HG02678 (cell line): ENCODE measurements around the gene ADGRD1.

Experiments used
- ATAC-seq: cut with Tn5 transposase; IDR thresholded peaks from one replicate; pipeline ENCODE4 v1.9.1; 2021; ENCODE audit warnings: mild to moderate bottlenecking, moderate library complexity; ENCODE audit not compliant: unreplicated experiment

Gene ADGRD1

DNA sequence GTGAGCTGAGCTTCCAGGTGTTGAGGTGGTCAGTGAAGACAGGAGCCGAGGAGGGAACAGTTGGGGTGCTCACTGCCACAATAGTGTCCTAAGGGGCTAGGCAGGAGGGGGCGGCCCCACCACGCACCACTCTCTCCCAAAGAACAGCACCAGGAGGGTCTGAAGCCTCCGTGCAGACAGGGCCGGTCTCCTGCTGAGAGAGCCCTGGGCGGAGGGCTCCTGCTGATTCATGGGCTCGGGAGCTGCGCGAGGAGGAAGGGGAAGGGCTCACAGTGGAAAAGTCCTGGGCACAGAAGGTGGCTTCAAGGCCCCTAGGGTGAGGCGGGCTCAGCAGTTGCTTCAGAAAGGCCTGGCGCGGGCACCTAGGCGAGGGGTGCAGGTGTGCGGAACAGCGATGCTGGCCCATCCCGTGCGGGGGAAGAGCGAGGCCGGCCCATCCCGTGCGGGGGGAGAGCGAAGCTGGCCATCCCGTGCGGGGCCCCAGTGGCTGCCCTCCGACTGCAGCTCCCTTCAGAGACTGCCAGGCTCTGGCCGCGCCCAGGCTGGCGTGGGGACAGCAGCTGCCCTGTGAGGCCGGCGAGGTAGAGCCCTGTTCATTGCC lies 176.7 kb downstream of the ADGRD1 start:
- no peak for ATAC-seq

DNA sequence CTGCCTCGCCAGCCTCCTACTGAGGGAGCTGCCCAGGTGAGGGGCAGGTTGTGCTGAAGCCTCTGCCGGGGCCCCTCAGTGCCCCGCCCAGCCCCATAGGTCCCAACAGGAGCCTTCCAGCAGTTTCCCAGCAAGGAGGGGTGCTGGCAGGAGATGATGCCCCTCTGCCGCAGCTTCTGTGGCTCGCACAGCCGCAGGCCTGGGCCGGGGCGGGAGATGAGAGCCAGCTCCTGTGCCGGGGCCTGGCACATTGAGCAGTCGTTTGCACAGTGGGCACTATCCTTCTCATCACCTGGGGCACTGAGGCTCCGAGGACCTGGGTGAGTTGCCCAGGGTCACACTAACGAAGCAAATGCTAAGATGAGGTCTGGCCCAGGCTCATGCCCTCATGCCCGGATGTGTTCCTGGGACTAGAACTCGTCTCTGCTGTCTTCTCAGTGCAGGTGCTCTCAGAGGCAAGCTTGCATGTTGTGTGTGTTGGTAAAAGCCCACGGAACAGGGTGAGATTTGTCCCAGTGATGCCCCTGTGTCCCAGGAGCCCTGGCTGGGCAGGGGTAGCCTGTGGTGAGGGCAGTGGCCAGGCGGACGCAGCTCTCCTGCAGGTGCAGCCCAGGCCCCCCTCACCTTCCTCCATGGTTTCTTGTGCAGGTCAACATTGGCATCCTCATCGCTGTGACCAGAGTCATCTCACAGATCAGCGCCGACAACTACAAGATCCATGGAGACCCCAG lies 177.5 kb downstream of the ADGRD1 start:
- no peak for ATAC-seq

- ATAC-seq = no peak
Measured at GRCh38 chr12:131131808-131132117, 178.1 kb downstream of the ADGRD1 start.

- ATAC-seq = peak; percentile 76
Measured at GRCh38 chr12:131132118-131132892, 178.6 kb downstream of the ADGRD1 start.

DNA sequence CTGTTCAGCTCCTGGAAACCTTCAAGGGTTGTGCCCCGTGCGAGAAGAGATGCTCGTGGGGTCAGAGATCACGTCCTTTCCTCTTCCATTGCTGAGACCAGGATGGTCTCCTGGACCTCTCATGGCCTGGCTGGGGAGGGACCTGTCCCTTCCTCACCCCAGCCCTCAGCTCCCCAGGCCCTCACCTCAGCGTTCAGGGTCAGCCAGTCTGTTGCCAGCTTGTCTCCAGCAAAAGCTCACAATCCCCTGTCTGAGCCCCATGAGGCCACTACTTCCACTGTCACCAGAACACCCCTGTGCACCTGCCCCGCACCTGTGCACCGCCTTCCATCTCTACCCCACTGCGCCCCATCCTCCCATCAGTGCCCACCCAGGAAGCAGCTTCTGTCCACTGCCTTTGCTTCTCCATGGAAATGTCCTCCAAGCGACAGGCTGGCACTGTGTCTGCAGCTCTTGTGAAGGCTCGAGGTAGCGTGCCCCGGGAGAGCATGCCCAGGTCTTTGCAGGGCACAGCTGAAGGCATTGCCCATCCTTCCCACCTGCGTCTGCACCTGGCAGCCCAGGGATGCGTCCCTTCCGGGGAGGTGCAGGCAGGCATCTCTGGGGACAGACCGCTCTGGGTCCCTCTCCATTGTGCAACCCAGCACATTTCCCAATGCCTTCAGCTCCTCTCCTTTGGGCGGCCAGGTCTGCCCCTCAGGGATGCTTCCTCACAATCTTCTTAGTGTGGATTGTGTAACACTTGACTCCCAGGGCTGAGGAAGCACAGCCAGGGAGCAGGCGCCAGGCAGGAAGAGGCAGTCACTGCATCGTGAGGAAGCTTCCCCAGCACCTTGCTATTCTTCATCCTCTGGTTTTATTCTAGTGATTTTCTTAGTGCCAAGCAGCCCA lies 179.6 kb downstream of the ADGRD1 start:
- no peak for ATAC-seq

- no peak for ATAC-seq
Measured at GRCh38 chr12:131133994-131134393, 180.3 kb downstream of the ADGRD1 start.

DNA sequence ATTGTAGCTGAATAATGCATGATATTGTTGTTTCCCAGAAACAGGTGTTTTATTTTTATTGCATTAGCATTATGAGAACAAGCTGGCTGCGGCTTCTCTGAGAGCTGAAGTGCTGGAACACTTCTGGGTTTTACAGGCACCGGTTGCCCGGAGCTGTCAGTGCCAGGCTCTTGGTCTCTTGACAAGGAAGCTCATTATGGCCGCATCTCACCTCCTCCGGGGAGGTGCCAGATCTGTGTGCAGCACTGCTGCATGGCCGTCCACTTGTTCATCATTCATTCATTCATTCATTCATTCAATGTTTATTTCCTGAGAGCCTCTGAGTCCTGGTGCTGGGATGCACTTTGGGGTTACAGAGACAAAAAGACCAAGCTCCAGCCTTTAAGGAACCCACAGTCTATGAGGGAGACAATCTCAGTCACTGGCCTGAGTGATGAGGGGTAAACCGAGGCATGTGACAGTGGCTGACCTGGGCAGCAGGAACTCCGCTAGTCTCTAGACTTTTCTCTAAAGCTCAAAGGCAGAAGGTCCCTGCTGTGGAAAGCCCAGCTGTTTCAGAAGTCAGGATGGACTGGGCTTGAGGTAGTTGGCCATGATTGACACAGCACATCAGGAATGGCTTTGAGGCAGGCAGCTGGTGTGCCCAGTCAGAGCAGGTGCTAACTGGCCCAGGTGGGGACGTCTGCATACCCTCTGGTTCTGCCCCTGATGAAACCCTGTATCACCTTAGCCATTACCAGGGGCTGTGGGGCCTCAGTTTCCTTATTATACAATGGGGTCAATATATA lies 181.0 kb downstream of the ADGRD1 start:
- no peak for ATAC-seq

DNA sequence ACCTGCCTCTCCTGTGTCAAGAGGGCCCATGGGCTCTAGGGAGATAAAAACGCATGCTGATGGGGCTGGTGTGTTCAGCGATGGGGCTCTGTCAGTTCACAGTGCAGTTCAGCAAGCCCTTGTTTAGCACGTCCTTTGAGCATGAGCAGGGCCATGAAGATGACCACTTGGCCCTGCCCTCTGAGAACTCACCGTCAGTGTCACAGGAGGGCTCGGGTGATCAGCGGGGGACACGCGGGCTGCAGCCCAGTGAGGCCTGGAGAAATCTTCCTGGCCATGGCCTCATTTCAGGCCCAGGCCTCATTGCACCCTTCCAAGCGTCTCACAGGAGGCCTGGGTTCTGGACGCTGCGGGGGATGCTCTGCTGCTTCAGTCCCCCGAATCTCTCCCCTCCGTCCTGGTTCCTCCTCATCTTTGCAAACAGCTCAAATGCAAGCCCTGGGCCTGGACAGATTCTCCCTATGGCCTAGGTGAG lies 181.6 kb downstream of the ADGRD1 start:
- no peak for ATAC-seq

DNA sequence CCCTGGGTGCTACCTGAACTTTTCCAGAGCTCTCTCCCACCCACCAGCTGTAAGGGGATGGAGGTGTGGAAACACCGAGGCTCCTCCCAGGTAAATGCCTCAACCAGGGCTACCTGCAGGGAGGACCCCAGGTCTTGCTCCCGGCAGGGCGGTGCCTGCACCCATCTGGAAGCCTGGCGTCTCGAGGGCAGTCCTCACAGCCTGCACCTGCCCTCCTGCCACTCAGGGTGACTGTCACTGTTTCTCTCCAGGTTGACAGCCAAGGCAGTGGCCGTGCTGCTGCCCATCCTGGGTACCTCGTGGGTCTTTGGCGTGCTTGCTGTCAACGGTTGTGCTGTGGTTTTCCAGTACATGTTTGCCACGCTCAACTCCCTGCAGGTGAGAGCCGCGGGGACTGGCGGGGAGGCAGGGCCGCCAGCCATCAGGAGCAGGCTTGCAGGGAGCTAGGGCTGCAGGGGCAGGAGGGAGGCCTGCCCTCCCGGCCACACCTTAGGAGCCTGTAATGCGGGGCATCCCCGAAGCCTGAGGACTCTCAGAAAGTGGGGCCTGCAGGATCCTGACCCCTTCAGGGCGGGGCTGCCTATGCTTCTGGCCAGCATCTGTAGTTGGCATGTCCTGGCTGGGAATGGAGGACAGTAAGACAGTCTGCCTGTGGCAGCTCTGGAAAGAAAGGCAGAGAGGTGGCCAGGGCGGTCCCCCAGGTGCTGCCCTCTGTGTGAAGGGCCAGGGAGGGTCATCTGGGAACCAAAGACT lies 182.3 kb downstream of the ADGRD1 start:
- no peak for ATAC-seq

DNA sequence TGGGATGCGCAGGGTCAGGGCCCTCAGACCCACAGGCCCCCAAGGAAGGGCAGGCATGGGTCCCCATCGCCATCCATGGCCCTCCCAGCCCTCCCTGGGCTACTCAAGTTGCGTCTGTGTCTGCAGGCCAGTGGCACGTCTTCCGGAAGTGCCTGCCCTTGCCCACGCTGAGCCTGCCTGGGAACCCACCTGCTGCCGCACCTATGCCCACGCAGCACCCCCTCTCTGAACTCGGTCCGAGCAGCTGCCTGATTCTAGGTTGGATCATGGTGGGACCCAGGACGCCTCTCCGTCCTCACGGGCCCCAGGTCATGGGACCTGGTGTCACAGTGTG lies 182.8 kb downstream of the ADGRD1 start:
- no peak for ATAC-seq

GRCh38 chr12:131137009-131137835 lies 183.5 kb downstream of the ADGRD1 start:
- no peak for ATAC-seq

DNA sequence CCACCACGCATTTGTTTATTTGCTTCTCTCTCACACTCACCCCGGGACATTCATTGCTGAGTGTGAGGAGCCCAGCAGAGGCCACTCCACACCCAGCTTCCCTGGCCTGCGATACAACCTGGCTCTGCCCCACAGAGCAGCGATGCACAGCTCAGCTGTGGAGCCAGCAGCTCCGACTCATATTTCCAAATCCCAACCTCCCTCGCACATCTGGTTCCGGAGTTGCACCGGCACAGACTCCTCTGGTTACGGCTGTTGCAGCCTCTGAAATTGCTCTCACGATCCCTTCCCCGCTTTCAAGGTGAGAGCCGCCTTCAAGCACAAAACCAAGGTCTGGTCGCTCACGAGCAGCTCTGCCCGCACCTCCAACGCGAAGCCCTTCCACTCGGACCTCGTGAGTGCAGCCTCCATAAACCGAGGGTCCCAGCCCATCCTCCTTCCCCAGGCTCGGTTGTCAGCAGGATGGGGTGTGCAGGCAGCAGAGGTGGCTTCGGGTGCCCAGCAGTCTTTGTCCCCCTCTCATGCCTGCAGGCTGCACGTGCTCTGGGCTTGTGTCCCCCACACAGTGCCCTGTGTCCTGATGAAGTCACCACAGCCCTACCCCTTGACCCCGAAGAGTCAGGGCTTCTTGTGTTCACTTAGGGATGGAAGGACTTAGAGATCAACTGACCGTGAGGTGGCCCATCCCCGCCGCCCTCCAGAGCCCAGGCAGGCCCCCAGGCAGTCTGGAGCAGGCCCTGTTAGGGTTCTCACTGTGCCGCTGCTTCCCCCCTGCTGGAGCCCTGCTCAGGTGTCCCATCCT lies 184.3 kb downstream of the ADGRD1 start:
- ATAC-seq = no peak

GRCh38 chr12:131138638-131139362 lies 185.1 kb downstream of the ADGRD1 start:
- ATAC-seq = no peak

- ATAC-seq = no peak
Measured at GRCh38 chr12:131139363-131140068, 185.8 kb downstream of the ADGRD1 start.

DNA sequence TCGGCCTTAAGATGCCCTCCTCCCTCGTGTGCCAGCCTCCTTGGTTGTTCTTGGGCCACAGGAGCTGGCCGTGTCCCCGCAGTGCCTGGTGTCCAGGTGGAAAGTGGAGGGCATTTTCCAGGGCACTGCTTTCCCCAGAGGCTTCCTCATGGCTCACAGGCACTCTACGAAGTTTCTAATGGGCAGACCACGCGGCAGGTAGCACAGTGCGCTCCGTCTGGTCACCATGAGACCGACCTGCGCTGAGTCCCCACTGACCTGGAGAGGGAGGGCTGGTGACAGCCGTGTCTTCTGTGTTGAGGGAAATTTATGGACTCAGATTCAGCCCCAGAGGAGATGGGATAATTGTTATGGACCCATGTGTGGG lies 186.3 kb downstream of the ADGRD1 start:
- no peak for ATAC-seq

GRCh38 chr12:131140697-131141096 lies 187.0 kb downstream of the ADGRD1 start:
- no peak for ATAC-seq

DNA sequence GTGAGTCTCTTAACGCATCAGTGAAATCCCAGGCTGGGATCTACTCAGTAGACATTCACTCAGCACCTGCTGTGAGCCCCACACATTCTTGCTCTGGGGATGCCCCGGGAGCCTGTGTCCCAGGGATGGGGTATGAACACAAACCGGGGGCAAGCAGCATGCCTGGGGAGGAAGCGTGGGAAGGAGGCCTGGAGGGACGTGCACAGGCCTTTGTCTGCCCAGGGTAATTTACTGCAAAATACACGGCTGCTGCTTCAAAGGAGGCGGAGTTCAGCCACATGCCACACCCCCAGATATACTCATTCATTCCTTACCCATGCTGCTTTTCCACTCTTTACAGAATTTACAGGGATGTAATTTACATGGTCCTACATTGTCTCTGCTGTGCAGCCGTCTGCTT lies 187.8 kb downstream of the ADGRD1 start:
- ATAC-seq = no peak
